ENCODE data around the gene FRS3.
"Not testable (repeated sequence)": the region's sequence is repeated elsewhere in the genome, so short reads cannot be mapped to it uniquely, and the experiment has no call there.

FRS3 gene

DNA sequence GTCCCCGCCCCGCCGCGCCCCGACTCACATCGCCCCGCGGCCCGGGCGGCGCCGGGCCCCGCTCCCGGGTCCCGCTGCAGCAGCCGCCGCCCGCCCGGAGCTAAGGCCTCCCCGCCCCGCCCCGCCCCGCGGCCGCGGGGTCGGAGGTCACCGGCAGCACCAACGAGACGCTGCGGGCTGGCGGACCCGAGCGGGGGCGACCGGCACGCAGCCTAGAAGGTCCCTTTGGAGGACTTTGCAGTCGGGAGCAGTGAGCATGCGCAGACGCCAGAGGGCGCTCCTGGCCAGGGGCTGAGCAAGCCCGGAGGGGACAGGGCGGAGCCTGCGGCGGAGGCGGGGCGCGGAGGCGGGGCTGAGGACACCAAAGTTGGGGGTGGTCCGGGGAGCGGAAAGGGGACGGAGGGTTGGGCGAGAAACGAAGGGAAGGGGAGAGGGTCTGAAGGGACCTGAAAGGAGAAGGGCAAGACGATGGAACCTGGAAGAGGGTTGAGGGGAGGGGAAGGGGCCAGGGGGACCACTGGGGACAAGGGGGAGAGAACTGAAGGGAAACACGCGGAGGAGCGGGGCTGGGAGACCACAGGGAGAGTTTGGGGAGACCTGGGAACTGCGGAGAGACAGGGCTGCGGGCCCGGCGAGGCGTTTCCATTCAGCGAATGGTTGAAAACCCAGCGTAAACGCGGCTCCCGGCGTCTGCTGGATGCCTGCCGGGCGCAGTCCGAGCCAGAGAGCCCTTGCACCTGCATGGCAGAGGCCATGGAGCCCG, at the start of gene FRS3:
FRS3 (minus strand) TSS at position 113 of the 763 bp plus-strand sequence. CDS start 2,913 bp downstream, outside the sequence.
- DNase-seq, result peak; percentile 93

GRCh38 chr6:41826343-41827022, 46.8 kb upstream of the FRS3 start:
- no peak for DNase-seq

DNA sequence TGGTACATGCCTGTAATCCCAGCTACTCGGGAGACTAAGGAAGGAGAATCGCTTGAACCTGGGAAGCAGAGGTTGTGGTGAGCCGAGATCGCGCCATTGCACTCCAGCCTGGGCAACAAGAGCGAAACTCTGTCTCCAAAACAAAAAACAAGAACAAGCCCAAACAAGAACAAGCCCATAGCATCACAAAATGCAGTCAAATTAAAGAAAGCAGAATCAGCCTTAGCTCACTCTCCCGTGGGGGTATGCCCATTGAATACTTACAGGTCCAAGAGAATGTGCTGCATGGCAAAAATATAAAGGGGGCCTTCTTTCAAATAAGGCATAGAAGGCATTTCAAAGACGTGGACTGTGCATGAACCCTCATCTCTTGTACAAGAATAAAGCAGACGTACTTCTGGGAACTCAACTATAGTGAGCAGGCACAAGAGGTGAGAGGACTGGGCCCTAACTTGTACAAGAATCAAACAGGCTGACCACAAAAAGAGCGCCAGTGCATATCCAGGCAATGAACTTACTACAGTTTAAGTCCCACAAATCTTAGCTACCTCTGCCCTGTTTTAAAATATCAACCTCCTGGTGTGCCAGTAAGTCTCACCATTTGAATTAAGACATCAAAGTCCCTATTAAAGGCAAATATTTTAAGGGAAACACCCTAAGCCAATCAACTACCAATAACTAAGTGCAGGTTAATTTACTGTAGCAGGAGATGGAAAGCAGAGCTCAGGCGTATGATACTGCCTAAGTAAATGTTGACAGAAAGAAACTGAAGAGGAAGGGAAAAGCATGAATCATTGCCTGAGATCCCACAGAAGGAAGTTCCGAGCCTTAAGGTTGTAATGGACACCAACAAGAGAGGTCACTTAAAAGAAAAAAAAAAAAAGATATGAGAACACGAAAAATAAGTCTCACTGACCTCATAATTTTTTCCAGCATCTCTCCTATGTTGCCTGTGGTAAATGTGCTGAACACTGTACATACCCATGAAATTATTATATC, 45.2 kb upstream of the FRS3 start:
- DNase-seq, result peak; percentile 4

DNA sequence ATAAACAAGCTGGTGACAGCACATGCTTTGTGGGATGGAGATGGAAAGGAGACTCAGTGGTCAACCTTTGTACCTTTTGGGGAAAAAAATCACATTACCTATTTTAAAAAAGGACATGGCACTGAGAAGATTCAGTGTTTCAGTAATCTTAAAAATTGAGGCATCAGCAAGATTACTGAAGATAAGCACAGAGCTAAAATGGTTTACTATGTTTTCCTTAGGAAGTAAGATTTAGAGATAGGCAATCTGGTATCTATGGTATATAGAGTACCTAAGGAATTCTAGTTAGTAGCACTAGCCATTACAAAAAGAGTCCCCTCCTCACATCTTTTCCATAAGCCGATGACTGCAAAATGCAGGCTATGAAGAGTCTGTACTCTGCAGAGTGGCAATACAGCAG, 43.5 kb upstream of the FRS3 start:
- DNase-seq, result no peak

DNA sequence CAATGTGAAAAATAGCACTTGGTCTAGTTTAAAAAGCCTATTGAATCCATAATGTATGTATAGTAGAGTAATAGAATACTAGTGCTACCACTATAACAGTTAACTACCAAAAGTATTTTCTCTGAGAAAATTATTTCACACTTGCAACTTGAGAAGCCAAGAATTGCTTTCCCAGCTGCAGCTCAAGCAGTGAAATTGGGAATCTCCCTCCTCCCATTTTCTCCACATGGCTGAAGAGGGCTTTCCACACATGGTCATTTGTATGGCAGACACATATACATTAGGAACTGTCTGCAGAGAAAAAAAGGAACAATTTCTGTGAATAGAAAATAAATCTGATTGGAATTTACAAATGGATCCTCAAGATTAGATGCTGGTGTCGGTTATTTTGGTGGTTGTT, 42.3 kb upstream of the FRS3 start:
- DNase-seq, result no peak

DNA sequence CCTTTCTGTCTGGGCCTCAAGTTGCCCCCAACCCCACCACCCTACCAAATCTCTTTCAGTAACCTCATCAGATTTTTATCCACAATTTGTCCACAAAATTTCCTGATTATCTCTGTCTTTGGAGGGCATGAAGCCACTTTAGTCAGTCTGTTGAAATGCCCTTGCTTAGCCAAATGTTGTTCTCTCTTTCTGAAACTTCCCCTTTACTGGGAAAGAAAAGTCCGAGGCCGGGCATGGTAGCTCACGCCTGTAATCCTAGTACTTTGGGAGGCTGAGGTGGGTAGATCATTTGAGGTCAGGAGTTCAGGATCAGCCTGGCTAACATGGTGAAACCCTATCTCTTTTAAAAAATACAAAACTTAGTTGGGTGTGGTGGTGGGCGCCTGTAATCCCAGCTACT, 41.6 kb upstream of the FRS3 start:
- no peak for DNase-seq

DNA sequence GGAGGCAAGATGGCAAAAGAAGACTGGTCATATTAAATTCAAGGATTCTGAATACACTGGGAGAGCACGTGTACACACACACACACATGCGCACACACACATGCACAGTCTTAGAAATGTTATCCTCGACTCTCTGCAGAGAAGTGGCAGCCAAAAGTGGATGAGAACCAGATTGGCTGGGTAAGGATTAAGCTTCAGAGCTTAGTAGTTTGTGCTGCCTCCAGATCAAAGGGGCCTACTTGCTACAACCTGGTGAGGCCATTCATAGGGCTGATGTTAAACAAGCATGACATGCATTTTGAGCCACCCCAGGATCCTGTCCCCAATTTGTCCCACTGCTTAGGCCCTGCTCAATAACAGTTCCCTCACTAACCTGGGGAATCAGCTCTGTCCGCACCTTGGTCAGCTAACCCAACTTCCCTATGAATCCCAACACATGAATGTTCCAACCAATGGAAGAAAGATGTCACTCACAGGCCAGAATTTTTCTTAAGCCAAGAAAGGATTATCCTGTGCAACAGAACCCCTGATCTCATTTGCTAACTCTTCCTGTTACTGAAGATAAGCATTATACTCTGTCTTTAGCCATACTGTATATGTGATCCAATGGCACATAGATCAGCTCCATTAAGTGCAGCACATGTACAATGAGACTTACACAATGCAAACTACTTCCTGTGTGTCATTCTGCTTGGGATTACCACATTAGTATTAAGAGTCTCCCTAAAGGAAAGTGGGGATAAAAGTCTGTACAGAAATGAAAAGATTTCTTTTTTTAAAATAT, 38.8 kb upstream of the FRS3 start:
- DNase-seq, result no peak

- no peak for DNase-seq
Measured at GRCh38 chr6:41815587-41815986, 35.9 kb upstream of the FRS3 start.

DNA sequence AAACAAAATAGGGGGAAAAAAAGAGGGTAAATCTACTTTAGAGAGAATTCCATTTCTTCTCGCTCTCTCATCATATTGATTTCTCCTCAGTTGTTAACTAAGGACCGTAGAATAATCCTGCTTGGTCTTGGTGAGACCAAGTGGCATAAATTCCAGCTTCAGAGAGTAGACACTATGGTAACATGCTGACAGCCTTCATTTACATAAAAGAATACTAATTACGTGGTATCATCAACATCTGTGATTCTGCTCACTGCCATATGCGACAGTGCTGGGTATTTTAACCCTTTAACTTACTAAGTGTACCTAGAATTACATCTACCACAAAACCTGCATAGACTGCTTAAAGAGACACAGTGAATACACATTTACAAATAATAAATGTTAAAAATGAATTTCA, 34.9 kb upstream of the FRS3 start:
- DNase-seq, result no peak

- DNase-seq, result no peak
Measured at GRCh38 chr6:41813956-41814355, 34.3 kb upstream of the FRS3 start.

DNA sequence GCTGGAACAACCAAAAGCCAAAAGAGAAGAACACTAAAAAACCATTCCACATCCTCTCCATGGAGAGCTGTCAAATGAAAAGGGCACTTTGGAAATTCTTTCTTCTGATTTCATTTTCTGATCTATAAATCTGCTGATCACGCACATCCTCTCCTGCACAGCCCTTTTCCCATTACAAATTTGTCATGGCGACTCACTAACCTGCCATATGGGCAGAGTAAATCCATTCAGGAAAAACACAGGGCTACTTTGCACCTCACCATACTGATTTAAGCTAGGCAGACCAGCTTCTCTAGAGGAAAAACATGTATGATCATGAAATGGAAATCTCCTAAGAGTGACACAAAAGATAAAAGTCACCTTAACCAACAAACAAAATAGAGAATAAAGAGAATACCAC, 33.8 kb upstream of the FRS3 start:
- no peak for DNase-seq

DNA sequence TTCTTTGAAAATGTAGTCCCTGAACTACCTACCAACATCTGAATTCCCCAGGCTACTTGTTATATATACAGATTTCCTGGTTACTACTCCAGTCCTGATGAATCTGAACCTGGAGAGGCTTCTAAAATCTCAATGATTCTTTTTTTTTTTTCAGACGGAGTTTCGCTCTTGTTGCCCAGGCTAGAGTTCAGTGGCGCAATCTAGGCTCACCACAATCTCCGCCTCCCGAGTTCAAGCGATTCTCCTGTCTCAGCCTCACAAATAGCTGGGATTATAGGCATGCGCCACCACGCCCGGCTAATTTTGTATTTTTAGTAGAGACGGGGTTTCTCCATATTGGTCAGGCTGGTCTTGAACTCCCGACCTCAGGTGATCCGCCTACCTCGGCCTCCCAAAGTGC, 32.2 kb upstream of the FRS3 start:
- not testable (repeated sequence) for DNase-seq

DNA sequence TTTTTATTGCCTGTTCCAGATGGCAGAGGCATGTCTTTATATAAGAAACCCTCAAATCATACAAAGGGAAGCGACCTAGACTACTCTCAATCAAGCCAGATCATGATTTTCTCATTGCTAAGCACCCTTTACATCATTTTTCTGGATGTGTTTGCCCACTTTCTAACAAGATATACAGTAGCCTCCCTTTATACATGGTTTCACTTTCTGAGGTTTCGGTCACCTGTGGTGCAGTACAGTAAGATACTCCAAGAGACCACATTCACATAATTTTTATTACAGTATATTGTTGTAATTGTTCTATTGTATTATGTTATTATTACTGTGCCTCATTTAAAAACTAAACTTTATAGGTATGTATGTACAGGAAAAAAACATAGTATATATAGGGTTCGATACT, 31.4 kb upstream of the FRS3 start:
- no peak for DNase-seq

GRCh38 chr6:41805830-41806774, 26.4 kb upstream of the FRS3 start:
- DNase-seq, result no peak

- DNase-seq, result no peak
Measured at GRCh38 chr6:41801380-41801779, 21.7 kb upstream of the FRS3 start.

GRCh38 chr6:41799559-41799911, 19.8 kb upstream of the FRS3 start:
- no peak for DNase-seq

DNA sequence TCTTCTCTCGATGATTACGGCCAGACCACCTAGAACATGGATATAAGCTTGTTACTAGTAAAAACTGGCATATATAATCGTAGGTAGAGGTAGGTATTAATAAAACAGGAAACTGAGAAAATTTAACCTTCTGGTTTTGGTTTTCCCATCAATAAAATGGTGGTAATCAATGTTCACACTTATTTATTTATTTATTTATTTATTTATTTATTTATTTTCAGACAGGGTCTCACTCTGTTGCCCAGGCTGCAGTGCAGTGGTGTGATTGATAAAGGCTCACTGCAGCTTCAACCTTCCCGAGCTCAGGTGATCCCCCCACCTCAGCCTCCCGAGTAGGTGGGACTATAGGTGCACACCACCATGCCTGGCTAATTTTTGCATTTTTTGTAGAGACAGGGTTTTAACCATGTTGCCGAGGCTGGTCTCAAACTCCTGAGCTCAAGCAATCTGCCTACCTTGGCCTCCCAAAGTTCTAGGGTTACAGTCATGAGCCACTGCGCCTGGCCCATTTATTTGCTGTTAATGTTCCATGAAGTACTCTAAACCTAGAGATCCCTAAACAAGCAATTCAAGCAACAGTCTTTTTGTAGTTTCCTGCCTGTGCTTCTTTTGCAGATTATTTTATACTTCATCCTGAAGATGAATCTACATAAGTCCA, 19.3 kb upstream of the FRS3 start:
- DNase-seq, result no peak

DNA sequence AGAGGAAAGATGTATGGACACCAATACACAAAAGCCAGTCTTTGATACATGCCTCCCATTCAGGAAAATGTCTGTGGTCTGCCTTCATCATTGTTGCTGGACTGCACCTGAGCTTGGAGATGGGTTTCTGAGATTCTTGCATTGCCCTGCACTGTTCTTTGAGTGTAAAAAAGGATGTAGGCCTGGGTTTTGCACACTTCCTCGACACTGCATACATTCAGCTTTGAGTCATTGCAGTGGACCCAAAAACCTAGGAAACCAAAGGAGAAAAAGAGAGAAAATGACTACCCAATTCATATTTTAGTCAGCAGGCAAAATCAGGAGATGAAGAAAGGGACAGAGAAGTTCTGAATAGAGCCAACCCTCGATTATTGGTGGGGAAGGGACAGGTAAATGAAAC, 16.8 kb upstream of the FRS3 start:
- no peak for DNase-seq

DNA sequence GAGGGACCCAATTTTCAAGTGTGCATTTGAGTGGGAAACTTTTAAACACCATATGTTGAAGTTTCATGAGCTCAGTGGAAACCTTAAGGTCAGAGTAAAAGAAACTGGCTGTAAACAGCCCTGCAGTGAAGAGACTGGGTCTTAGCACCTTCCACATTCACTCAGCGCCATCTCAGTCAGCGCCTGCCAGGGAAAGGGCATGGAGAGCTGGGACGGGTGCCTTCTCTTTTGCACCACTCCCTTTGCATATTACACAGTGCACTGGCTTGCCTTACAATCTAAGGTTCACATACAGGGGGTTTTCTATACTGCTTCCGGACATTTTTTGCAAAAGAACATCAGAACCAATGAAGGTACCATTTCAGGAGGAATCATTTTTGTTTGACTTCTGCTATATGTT, 12.3 kb upstream of the FRS3 start:
- DNase-seq, result no peak

- DNase-seq, result no peak
Measured at GRCh38 chr6:41791305-41791704, 11.6 kb upstream of the FRS3 start.

DNA sequence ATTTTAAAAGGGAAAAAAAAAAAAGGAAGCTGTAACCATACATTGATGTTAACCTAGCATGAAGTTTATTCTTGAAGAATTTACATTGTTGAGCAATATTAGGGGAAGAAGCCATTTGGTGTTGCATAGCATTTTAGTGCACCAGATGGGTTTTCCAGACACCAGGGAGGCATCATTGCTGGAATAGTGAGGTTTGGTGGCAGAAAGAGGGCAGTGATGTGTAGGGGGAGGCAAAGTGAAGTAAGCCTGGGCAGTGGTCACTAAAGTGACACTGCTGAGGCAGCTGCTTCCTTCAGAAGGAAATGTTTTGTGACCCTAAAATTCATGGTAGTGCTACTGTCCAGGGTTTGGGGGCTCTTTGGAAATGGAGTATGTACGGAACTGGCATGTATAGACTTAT, 10.3 kb upstream of the FRS3 start:
- no peak for DNase-seq

Measured in NCI-H2029 (cell line).